Retinal pigment epithelial cell (primary cell): ENCODE measurements around the gene MLIP.

ENCODE experiments used
- DNase-seq: peaks from one replicate; pipeline ENCODE4 v3.0.0-alpha.2; 2010; ENCODE audit warnings: low read depth
- H3K4me3 ChIP-seq: 2 replicates; pipeline ENCODE4 v1.5.1; 2011; ENCODE audit warnings: mild to moderate bottlenecking, low read length, control low read depth, moderate library complexity
- CTCF ChIP-seq: conservative IDR thresholded peaks from 2 replicates; pipeline ENCODE4 v1.5.1; 2011; ENCODE audit warnings: low read depth, low read length, control low read depth, inconsistent platforms

The MLIP gene

GRCh38 chr6:54111341-54112045 lies at the start of gene MLIP:
TSS of gene MLIP (plus strand) at chr6:54111443. CDS start at chr6:54111480, 37 bp downstream.
- no peak for TF ChIP-seq CTCF
- no peak within 1 kb of the TSS for H3K4me3 ChIP-seq
- DNase-seq, result no peak

- no peak for DNase-seq
- H3K4me3 ChIP-seq, result no peak overlapping the region
- no peak for TF ChIP-seq CTCF
Observed at GRCh38 chr6:54063228-54063539, 48.1 kb upstream of the MLIP start.

- H3K4me3 ChIP-seq, result no peak overlapping the region
- DNase-seq, result no peak
- no peak for TF ChIP-seq CTCF
Observed at GRCh38 chr6:54068694-54069093, 42.5 kb upstream of the MLIP start.

GRCh38 chr6:54070025-54070424 lies 41.2 kb upstream of the MLIP start:
- no peak for TF ChIP-seq CTCF
- no peak overlapping the region for H3K4me3 ChIP-seq
- no peak for DNase-seq

GRCh38 chr6:54071821-54072340 lies 39.4 kb upstream of the MLIP start:
- H3K4me3 ChIP-seq, result no peak overlapping the region
- DNase-seq, result no peak
- no peak for TF ChIP-seq CTCF

- no peak for DNase-seq
- no peak for TF ChIP-seq CTCF
- H3K4me3 ChIP-seq, result no peak overlapping the region
Observed at GRCh38 chr6:54072635-54073313, 38.5 kb upstream of the MLIP start.

- no peak for TF ChIP-seq CTCF
- H3K4me3 ChIP-seq, result no peak overlapping the region
- DNase-seq, result no peak
Observed at GRCh38 chr6:54073487-54073886, 37.8 kb upstream of the MLIP start.
